Fibroblast of the aortic adventitia (primary cell): ENCODE data around the gene CDC14A. TPM values are rescaled to one million over a fixed set of nuclear protein-coding genes. Genes with fewer than 3 reads are reported as not detected.

Source experiments
- DNase-seq: peaks from one replicate; pipeline ENCODE4 v3.0.0-alpha.2; 2010; ENCODE audit warnings: low read depth
- H3K4me3 ChIP-seq: 2 replicates; pipeline ENCODE4 v1.5.1; 2011; ENCODE audit warnings: low read depth, mild to moderate bottlenecking, control low read depth, low read length, moderate library complexity
- CTCF ChIP-seq: IDR thresholded peaks from 2 replicates; pipeline ENCODE4 v1.5.1; 2011; ENCODE audit warnings: mild to moderate bottlenecking, low read length, control low read depth, inconsistent platforms; ENCODE audit not compliant: insufficient read depth
- total RNA-seq: library from RNA; depleted of rRNA; stranded (reverse); fragments of >200 nt; gene quantifications from 2 replicates; pipeline ENCODE4 v1.2.3, GENCODE V29; 2012; ENCODE audit warnings: low replicate concordance

Gene CDC14A
- total RNA-seq, 1 donor: 5.0 TPM

GRCh38 chr1:100456880-100457279, 104.6 kb downstream of the CDC14A start:
- no peak for TF ChIP-seq CTCF
- H3K4me3 ChIP-seq: no peak overlapping the region
- no peak for DNase-seq

GRCh38 chr1:100457683-100458082, 105.4 kb downstream of the CDC14A start:
- TF ChIP-seq CTCF: no peak
- H3K4me3 ChIP-seq: no peak overlapping the region
- DNase-seq: no peak

- no peak overlapping the region for H3K4me3 ChIP-seq
- DNase-seq: no peak
- TF ChIP-seq CTCF: no peak
Measured at GRCh38 chr1:100458661-100459357, 106.5 kb downstream of the CDC14A start.

GRCh38 chr1:100459358-100460114, 107.2 kb downstream of the CDC14A start:
- TF ChIP-seq CTCF: peak; percentile 91
- no peak overlapping the region for H3K4me3 ChIP-seq
- DNase-seq: peak; percentile 89

- TF ChIP-seq CTCF: no peak
- DNase-seq: peak; percentile 46
- no peak overlapping the region for H3K4me3 ChIP-seq
Measured at GRCh38 chr1:100461222-100461621, 108.9 kb downstream of the CDC14A start.

- H3K4me3 ChIP-seq: no peak overlapping the region
- TF ChIP-seq CTCF: no peak
- no peak for DNase-seq
Measured at GRCh38 chr1:100462326-100463025, 110.2 kb downstream of the CDC14A start.
